Left renal cortex interstitium (tissue), 4 donors: ENCODE measurements around the gene PIAS1. TPM values are rescaled to one million over a fixed set of nuclear protein-coding genes. Genes with fewer than 3 reads are reported as not detected.
A peak's percentile ranks its signal among the peaks of the same experiment; 100 is the strongest.
"Not testable (repeated sequence)": the region's sequence is repeated elsewhere in the genome, so short reads cannot be mapped to it uniquely, and the experiment has no call there.

ENCODE experiments used
- DNase-seq, 4 donors: peaks; one replicate each; pipeline ENCODE4 v3.0.0-alpha.2; 2013; ENCODE audit warnings: low read depth in 4 of 4, low spot score in 2 of 4, missing footprints in 1 of 4
- polyA plus RNA-seq, 4 donors: library from polyadenylated mRNA; unstranded; fragments of 120-200 nt; gene quantifications; one replicate each; pipeline ENCODE4 v1.2.1, GENCODE V29; 2013; ENCODE audit not compliant: insufficient read length in 4 of 4

The PIAS1 gene
- polyA plus RNA-seq, 4 donors, result 36.9 to 55.5 (median 47.8) TPM

DNA sequence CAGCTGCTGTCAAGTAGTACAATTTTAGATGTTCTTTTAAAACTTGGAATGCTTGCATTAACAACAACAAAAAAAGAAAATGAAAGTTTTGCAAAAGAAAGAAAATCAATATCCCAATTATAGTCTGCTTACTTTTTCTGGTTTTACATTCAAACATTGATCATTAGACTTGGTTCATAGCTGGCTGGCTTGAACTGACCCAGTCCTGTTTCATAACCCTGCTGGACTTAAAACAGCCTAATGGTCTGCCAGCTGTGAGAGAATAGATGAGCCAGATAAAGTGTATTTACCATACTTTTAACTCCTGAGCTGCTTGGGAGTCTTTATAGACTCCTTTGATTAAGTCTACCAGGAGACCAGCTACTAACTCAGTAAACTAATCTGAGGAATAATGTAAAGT is 59.2 kb downstream of the PIAS1 start:
- DNase-seq, result no peak

DNA sequence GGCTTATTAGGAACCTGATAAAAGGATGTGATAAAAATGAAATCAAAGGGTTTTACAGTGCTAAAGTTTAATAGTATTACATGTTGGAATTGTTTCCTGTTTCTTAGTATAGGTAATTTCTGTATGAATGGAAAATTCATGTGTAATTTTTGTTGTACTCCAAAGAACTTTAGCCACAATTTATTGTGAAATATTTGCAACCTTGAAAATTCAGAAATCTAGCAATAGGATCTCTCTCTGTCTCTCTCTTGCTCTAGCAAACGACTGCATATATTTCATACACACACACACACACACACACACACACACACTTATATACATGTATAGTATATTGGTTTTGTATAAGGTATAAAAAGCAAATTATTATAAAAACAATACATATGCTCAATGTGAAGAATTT is 59.6 kb downstream of the PIAS1 start:
- no peak for DNase-seq

DNA sequence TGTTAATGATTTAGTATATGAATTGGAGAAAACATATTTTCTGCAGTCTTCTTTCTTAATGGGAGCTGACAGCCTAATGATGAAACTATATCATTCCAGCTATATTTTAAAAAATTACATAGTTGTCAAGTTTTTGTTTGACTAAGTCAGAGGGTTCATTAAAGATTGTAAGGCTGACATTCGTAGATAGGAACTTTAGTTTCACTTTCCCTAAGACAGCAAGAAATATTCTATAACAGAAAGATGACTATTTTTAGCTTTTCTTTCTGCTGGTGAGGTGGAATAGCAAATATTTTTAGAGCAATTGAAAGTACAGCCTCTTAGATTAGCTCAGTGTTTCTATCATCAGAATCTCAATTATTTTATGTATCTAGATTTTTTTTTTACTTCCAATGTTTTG is 60.2 kb downstream of the PIAS1 start:
- DNase-seq, result no peak

DNA sequence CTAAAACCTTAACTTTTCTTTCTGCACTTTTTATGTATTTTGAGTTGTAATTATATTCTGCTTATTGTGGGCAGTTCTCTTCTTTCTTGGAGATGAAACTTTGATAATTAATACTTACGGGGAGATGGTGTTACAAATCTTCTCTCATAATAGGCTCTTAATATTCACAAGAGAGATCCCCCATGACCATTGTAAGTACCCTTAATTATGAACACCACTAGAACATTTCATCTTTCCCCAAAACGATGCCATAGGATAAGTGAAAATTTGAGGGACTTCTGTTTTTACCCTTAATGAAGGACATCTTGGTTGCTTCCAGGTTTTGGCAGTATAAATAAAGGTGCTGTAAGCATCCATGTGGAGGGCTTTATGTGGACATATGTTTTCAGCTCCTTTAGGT is 60.7 kb downstream of the PIAS1 start:
- no peak for DNase-seq

DNA sequence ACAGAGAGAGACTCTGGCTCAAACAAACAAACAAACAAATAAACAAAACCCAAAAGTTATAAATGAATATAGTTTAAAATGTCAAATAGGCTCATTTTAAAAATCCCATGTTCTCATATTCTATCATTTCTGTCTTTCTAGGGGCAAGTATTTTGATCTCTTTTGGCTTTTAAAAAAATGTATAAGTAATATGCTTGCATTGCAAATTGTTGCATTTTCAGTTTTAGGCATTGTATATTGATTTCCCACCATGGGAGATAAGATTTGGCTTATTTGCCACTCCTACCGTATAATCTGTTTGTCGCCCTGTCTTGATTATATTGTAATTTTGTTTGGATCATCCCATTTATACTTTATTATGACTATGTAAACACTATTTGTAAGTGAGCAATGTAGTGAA is 70.6 kb downstream of the PIAS1 start:
- DNase-seq, result no peak

DNA sequence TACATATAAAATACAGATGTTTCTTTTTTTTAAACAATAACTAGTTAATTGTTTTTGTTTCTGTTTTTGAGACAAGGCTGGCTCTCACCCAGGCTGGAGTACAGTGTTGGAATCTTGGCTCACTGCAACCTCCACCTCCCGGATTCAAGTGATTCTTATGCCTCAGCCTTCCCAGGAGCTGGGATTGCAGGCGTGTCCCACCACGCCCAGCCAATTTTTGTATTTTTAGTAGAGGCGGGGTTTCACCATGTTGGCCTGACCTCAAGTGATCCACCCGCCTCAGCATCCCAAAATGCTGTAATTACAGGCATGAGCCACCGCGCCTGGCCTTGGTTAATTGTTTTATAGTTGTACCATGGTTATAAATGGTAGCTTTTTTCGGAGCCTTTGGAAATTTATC is 72.3 kb downstream of the PIAS1 start:
- DNase-seq, result no peak

DNA sequence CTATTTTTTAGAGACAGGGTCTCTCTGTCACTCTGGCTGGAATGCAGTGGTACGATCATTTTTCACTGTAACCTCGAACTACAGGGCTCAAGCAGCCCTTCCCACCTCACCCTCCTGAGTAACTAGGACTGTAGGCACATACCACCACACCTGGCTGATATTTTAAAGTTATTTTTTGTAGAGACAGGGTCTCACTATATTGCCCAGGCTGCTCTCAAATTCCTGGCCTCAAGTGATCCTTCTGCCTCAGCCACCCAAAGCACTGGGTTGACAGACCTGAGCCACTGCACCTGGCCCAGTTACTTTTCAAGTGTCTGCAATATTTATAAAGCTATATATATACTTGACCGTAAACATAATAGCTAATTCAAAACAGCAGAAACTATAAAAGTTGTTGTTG is 75.0 kb downstream of the PIAS1 start:
- no peak for DNase-seq

DNA sequence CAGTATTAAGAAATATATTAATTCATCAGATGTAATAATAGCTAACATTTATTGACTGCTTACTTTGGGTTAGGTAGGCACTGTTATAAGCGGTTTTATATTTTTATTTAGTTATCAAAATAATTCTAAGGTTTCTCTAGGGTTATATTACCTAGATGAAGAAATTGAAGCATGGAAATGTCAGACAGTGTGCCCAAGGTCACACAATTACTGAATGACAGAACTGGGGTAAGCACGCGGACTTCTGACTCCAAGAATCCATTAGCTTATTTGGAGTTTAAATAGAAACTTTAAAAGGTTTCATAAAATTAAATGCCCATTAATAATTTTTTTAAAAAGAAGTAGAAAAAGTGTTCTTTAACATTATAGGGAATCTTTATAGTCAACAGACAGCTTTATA is 76.7 kb downstream of the PIAS1 start:
- no peak for DNase-seq

DNA sequence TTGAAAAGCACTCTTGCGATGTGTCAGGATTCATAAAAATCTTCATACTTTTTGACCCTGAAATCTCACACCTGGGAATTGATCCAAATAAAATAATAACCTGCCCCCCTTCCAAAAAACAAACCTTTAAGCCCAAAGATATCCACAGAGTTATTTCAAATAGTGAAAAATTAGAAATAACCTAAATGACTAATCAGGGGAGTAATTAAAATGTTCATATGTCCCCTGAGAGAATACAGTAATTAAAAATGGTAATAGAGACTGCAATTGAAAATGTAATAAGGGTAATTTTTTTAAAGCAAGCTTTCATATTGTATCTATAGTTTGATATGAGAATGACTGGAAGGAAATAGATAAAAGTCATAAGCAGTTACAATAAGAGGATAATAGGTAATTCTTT is 83.0 kb downstream of the PIAS1 start:
- no peak for DNase-seq

DNA sequence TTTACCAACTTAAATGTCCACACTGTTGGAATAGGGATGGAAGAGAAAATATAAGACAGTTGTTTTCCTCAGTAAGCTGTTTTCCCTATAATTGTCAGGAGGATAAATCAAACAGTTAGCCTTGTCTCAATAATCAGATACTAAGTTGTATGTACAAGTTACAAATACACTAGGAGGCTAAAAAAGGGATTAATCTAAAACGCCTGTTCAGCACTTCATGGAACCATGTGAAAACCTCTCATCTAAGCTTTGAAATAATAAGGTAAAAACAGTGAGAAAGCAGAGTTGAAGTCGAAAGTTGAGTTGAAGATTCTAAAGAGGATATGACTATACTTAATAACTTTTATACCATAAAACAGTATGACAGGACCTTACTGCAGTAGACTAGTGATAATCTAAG is 89.0 kb downstream of the PIAS1 start:
- no peak for DNase-seq

DNA sequence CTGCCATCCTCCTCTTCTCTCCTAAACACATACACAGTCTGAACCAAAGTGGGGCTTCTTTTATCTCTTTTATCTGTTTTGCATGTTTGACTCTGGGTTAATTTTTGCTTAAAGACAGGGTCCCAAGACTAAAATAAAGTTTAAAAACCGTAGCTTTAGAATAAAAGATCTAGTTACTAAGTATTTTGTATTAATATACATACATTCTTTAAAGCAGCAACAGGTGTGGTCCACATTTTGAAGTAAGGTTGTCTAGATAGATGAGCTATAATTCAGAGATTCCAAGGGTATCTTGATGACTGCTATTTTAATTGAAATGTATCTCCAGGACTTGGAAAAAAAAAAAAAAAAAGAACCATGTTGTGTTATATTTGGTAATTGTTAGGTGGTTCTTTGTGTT is 89.7 kb downstream of the PIAS1 start:
- no peak for DNase-seq

DNA sequence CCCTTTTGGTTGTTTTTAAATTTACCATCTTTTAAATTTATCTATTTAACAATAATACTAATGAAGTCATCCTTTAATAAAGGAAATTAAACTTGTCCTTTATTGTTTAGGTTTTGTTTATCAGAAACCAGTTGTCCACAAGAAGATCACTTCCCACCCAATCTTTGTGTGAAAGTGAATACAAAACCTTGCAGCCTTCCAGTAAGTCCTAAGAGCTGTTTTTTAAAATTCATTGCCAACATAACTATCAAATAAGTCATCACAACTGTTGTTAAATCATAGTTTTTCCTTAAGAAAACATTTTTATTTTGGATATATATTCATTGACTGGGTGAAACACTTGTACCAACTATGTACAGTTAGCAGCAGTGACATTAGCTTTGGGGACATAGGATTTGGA is 91.6 kb downstream of the PIAS1 start:
- no peak for DNase-seq

DNA sequence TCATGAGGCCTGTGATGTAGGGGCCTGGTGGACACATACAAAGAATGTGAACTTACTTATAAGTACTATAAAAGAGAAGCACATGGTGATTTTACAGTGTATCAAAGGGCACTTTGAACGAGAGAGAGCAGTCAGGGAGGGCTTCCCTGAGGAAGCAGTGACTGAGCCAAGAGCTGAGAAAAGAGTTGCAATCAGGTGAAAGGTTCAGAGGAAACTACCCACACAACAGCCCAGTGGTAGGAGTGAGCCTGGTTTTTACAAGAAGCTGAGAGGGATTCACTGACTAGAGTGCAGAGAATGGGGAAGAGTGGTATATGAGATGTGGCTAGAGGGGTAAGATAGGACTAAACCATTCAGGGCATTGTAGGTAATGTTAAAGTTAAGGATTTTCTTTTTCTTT is 93.9 kb downstream of the PIAS1 start:
- DNase-seq, result no peak

DNA sequence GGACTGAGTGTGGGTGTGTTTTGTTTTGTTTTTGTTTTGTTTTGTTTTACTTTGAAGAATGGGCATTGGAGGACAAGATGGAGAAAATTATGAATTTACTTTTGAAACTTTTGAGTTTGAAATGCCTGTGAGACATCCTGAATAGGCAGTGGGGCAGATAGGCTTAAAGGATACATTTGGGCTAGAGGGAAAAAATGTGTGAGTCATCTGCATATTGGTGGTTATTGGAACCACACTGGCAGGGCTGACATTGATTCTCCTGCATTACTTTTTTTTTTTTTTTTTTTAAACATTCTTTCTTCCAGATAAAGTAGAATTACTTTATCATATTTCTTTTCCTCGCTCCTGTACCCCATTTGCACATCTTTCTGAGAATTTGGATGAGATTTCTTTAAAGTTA is 94.9 kb downstream of the PIAS1 start:
- DNase-seq, result no peak

DNA sequence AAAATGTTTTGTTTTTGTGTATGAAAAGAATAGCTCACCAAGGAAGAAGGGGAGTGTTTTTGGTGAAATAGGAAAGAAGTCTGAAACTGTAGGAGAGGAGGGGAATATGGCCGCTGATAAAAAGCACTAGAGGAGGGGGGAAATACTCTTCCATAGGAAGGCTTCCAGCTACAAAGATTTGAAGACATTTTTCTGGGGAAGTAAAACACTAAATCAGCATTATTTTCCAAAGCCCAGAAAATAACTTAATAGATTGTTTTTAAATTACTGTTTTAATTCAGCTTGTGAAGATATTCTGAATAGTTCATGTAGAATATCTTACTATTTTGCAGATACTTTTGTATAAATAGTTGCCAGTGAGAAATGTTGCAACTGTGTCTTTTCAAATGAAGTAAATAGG is 96.1 kb downstream of the PIAS1 start:
- no peak for DNase-seq

DNA sequence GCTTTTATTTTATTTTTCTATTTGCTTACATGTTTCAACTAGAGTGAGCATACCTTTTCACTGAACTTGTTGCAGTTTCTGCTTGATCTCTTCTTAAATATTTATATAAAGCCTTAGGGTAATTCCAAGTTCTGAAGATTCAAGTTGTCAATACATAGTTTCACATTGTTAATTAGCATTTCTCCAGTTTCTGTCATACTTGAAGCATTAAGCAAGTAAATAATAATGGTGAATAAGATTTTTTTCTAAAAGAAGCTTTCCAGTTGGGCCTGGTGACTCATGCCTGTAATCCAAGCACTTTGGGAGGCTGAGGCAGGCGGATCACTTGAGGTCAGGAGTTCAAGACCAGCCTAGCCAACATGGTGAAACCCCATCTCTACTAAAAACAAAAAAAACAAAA is 97.2 kb downstream of the PIAS1 start:
- no peak for DNase-seq

DNA sequence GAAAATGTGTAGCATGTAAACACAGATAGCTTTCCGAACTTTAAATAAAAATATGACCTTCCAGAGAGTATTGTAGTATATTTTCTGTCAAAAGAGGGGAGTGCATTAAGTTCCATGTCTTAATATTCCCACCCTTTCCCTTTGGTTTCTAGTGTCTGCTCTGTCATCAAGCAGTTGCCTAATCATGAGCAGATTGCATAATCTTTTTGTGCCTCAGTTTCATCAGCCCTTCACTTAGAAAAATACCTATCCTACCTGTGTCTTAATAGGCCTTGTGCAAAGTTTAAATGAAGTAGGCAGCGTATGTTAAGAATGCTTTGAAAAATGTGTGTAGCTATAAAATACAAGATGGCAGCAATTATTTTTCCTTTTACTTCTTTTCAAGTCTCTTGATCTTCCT is 98.2 kb downstream of the PIAS1 start:
- no peak for DNase-seq

DNA sequence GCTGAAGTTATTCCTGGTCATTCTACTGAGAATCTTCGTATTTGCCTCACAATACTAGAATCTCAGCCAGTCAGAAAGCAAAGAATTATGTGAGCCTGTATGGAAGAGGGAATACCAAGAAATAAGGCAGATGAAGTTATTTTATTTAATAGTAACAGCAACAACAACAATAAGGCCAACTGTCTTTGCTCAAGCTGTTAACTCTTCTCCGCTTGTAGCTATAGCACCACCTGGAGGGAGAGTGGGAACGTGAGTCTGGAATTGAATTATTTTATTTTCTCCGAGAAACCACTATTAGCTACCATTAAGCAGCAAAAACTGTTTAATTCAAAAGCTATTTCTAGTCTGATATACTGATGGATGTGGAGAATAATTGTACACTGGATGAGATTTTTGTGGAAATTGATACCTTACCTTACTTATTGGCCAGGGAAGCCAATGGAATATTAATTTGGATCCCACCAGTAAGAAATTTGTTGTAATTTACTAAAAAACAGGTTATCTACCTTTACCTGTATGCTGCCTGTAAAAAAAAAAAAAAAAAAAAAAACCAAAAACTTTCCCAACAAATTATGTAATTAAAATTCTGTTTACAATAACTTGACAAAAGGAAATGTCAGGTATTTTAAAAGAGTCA is 100.9 kb downstream of the PIAS1 start:
- DNase-seq, result peak; percentile 44 to 69 (median 48)

DNA sequence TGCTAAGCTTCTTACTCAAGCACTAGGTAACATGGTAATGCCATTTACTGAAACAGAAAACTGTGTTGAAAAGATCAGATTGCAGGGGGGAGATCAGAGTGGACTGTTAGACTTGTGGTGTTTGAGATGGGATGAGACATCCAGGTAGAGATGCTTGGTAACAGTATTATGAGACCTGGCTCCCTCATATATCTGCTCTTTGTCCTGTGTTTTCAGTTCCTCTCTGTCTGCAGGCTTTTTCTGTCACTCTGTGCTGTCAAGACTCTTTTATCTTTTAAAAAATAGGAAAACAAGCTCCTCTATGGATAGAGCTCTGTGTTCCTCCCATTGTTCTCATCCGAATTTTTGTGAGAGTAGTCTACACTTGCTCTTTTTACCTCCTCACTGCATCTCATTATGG is 103.0 kb downstream of the PIAS1 start:
- DNase-seq, result no peak

DNA sequence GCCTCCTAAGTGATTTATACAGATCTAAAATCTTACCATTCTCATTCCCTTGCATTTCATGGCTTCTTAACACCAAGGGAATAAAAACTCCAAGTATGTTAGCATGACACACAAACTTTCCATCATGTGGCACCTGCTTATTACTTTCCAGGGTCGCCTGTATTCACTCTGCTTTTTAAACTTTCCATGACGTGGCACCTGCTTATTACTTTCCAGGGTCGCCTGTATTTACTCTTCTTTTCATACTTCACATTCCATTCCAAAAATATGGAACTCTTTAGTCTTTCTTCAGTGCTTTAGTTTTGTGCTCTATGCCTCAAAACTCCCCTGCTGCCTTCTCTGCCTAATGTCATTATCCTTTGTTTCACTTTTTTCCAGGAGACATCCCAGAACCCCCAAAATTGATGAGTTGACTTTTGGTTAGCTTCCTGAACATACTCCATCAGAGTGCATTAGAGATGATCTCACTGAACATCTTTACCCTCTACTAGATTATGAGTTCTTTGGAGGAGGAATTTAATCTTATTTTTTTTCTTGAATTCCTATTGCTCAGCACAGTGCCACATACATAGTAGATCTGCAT is 104.0 kb downstream of the PIAS1 start:
- no peak for DNase-seq

DNA sequence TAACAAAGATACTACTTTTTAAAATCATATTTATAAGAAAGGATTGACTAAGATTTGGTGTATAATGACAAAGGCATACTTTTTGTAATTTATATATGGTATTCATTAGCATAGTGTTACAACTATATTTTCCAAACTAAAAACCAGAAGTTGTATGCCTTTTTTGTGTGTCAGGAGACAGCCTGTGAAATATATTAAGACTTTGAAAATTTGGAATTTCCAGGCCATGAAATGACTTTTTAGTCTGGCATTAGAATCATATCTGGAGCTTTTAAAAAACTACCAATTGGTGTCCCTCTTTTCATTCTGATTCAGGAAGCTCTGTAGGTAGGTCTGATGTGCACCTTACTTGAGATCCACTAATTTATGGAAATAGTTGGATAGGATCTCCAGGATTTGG is 109.1 kb downstream of the PIAS1 start:
- no peak for DNase-seq

DNA sequence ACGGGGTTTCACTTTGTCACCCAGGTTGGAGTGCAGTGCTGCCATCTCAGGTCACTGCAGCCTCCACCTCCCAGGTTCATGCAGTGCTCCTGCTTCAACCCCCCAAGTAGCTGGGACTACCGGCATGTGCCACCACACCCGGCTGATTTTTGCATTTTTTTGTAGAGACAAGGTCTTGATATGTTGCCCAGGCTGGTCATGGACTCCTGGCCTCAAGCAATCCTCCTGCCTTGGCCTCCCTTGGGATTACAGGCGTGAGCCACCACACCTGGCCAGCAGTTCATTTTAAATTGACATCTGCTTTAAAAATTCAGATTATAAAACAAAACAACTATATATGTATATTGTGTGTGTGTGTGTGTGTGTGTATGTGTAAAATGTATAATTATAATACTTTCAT is 112.7 kb downstream of the PIAS1 start:
- no peak for DNase-seq

DNA sequence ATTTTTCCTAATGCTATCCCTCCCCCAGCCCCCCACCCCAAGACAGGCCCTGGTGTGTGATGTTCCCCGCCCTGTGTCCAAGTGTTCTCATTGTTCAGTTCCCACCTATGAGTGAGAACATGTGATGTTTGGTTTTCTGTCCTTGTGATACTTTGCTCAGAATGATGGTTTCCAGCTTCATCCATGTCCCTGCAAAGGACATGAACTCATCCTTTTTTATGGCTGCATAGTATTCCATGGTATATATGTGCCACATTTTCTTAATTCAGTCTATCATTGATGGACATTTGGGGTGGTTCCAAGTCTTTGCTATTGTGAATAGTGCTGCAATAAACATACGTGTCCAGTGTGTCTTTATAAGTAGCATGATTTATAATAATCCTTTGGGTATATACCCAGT is 117.9 kb downstream of the PIAS1 start:
- DNase-seq, result not testable (repeated sequence)
